OCI-LY1 (cell line): ENCODE measurements around the gene POLR2L.

ENCODE experiments used
- CTCF ChIP-seq: fragments of 200-600 bp; sonication (generic), shearing (Covaris generic); IDR thresholded peaks from 2 replicates; pipeline ENCODE4 v1.5.1; 2017; ENCODE audit warnings: mild to moderate bottlenecking, antibody characterized with exemption, low read length, moderate library complexity, mixed read lengths
- EZH2 ChIP-seq: fragments of 200-600 bp; sonication (generic), shearing (Covaris generic); IDR thresholded peaks from 2 replicates; pipeline ENCODE4 v1.8.0; 2017; ENCODE audit warnings: borderline replicate concordance, mixed run types, mild to moderate bottlenecking, antibody characterized with exemption, low read length, moderate library complexity, mixed read lengths

GRCh38 chr11:789943-790342 is 52.4 kb downstream of the POLR2L start, which contains the start of gene CEND1:
- no peak for TF ChIP-seq CTCF
- TF ChIP-seq EZH2 = no peak
